H1 (cell line): Measurements from ENCODE around the gene RNU5D-1. TPM values are rescaled to one million over a fixed set of nuclear protein-coding genes. Genes with fewer than 3 reads are reported as not detected.

Experiments used
- CTCF ChIA-PET: fragments of 300-600 bp; sonication (Branson Sonifier 250); formaldehyde crosslinking; loops from one replicate; lab custom pipeline; 2021; ENCODE audit not compliant: partially characterized antibody; lab: Charles Lee
- POLR2A ChIA-PET: fragments of 300-600 bp; sonication (Branson Sonifier 250); formaldehyde crosslinking; loops from one replicate; lab custom pipeline; 2021; ENCODE audit warnings: inconsistent platforms; ENCODE audit not compliant: partially characterized antibody; lab: Charles Lee
- DNase-seq, 2 experiments: peaks; one replicate each; pipeline versions ENCODE4 v3.0.0 to v3.0.0-alpha.2; 2010 to 2022; ENCODE audit warnings: low spot score in 2 of 2, low read depth in 1 of 2, mixed read lengths in 1 of 2
- FAIRE-seq: peaks from 2 replicates; lab custom pipeline; 2011; peaks lifted over from hg19 to GRCh38; lab: Jason Lieb, UNC
- H2AFZ ChIP-seq: 2 replicates; pipeline ENCODE4 v1.8.1; 2012; ENCODE audit warnings: low read length, inconsistent platforms
- H2AK5ac ChIP-seq: 2 replicates; pipeline ENCODE4 v1.6.1; 2013; ENCODE audit warnings: low read depth, low read length
- H2BK120ac ChIP-seq: replicated peaks from 2 replicates; pipeline ENCODE3; 2013; ENCODE audit warnings: low read depth, low read length, inconsistent platforms
- H2BK12ac ChIP-seq: 2 replicates; pipeline ENCODE4 v1.6.1; 2013; ENCODE audit warnings: low read depth, low read length
- H2BK15ac ChIP-seq: 2 replicates; pipeline ENCODE4 v1.6.1; 2013; ENCODE audit warnings: low read length
- H2BK20ac ChIP-seq: 2 replicates; pipeline ENCODE4 v1.6.1; 2013; ENCODE audit warnings: low read length
- H2BK5ac ChIP-seq: 2 replicates; pipeline ENCODE4 v1.6.1; 2013; ENCODE audit warnings: low read depth, low read length
- H3K14ac ChIP-seq: 2 replicates; pipeline ENCODE4 v1.6.1; 2013; ENCODE audit warnings: inconsistent platforms; ENCODE audit not compliant: insufficient read length
- H3K18ac ChIP-seq: 2 replicates; pipeline ENCODE4 v1.6.1; 2013; ENCODE audit warnings: low read length; ENCODE audit errors: extremely low read depth
- H3K23ac ChIP-seq: 2 replicates; pipeline ENCODE4 v1.6.1; 2013; ENCODE audit warnings: inconsistent platforms; ENCODE audit not compliant: insufficient read length
- H3K23me2 ChIP-seq: 2 replicates; pipeline ENCODE4 v1.6.1; 2013; ENCODE audit warnings: low read depth, low read length
- H3K27ac ChIP-seq: 2 replicates; pipeline ENCODE4 v1.6.1; 2011; ENCODE audit warnings: low read depth, low read length, inconsistent platforms
- H3K27me3 ChIP-seq, 4 experiments: replicated peaks in 1 of 4; 1 replicate in 1 of 4; 2 replicates in 3 of 4; pipeline versions ENCODE4 v1.6.1 to v1.8.1; 2011 to 2013; ENCODE audit warnings: low read length in 3 of 4, mild to moderate bottlenecking in 3 of 4, inconsistent platforms in 2 of 4, mixed read lengths in 2 of 4, moderate library complexity in 1 of 4; ENCODE audit not compliant: control insufficient read depth in 3 of 4, insufficient read depth in 3 of 4; ENCODE audit errors: extremely low read depth in 1 of 4
- H3K36me3 ChIP-seq, 4 experiments: 2 replicates each; pipeline versions ENCODE4 v1.6.1 to v1.8.1; 2011 to 2013; ENCODE audit warnings: mild to moderate bottlenecking in 4 of 4, low read length in 3 of 4, moderate library complexity in 2 of 4, control low read depth in 1 of 4, inconsistent platforms in 1 of 4; ENCODE audit not compliant: insufficient read depth in 4 of 4, control insufficient read depth in 2 of 4
- H3K4ac ChIP-seq: replicated peaks from 2 replicates; pipeline ENCODE3; 2013; ENCODE audit warnings: low read length, low read depth, mixed read lengths, inconsistent platforms; ENCODE audit not compliant: insufficient read length
- H3K4me1 ChIP-seq, 4 experiments: replicated peaks in 1 of 4; 1 replicate in 1 of 4; 2 replicates in 3 of 4; pipeline versions ENCODE4 v1.6.1 to v1.8.1; 2011 to 2013; ENCODE audit warnings: low read length in 3 of 4, inconsistent platforms in 2 of 4, mixed read lengths in 1 of 4; ENCODE audit not compliant: insufficient read depth in 4 of 4, control insufficient read depth in 3 of 4
- H3K4me2 ChIP-seq, 2 experiments: 2 replicates each; pipeline versions ENCODE4 v1.6.1 to v1.8.1; 2011 to 2013; ENCODE audit warnings: low read depth in 2 of 2, low read length in 2 of 2, control low read depth in 1 of 2, inconsistent platforms in 1 of 2, mild to moderate bottlenecking in 1 of 2; ENCODE audit not compliant: insufficient read depth in 1 of 2
- H3K4me3 ChIP-seq, 4 experiments: fragments of 200-600, 300-600 bp in 1 of 4; sonication (generic), shearing (Covaris generic), sonication (Bioruptor Twin) in 1 of 4; 2 replicates each; pipeline versions ENCODE4 v1.5.1 to v1.8.1; 2011 to 2016; ENCODE audit warnings: low read length in 4 of 4, low read depth in 3 of 4, control low read depth in 2 of 4, inconsistent platforms in 2 of 4, mild to moderate bottlenecking in 2 of 4, mixed read lengths in 1 of 4, moderate library complexity in 1 of 4; ENCODE audit not compliant: insufficient read depth in 2 of 4; ENCODE audit errors: extremely low read depth in 1 of 4
- H3K56ac ChIP-seq: replicated peaks from 2 replicates; pipeline ENCODE3; 2013; ENCODE audit warnings: low read depth, mild to moderate bottlenecking, mixed read lengths, low read length, inconsistent platforms; ENCODE audit not compliant: insufficient read length
- H3K79me1 ChIP-seq: 2 replicates; pipeline ENCODE4 v1.6.1; 2013; ENCODE audit warnings: low read depth, low read length, control low read depth
- H3K79me2 ChIP-seq, 2 experiments: 2 replicates each; pipeline versions ENCODE4 v1.6.1 to v1.8.1; 2012 to 2013; ENCODE audit warnings: low read length in 2 of 2, mild to moderate bottlenecking in 2 of 2, inconsistent platforms in 1 of 2; ENCODE audit not compliant: insufficient read depth in 2 of 2, control insufficient read depth in 1 of 2
- H3K9ac ChIP-seq, 4 experiments: replicated peaks in 1 of 4; 1 replicate in 1 of 4; 2 replicates in 3 of 4; pipeline versions ENCODE4 v1.6.1 to v1.8.1; 2011 to 2013; ENCODE audit warnings: low read depth in 3 of 4, low read length in 3 of 4, control low read depth in 2 of 4, mild to moderate bottlenecking in 2 of 4, moderate library complexity in 2 of 4, inconsistent platforms in 1 of 4; ENCODE audit errors: extremely low read depth in 1 of 4
- H3K9me3 ChIP-seq, 2 experiments: 2 replicates each; pipeline versions ENCODE4 v1.6.1 to v1.8.1; 2012 to 2013; ENCODE audit warnings: mild to moderate bottlenecking in 2 of 2, moderate library complexity in 2 of 2, control low read depth in 1 of 2, inconsistent platforms in 1 of 2, low read depth in 1 of 2, low read length in 1 of 2, mixed read lengths in 1 of 2; ENCODE audit not compliant: insufficient read depth in 2 of 2
- H4K20me1 ChIP-seq, 2 experiments: replicated peaks in 1 of 2; 2 replicates each; pipeline versions ENCODE3 to v1.8.1; 2011 to 2013; ENCODE audit warnings: inconsistent platforms in 2 of 2, low read length in 2 of 2, mild to moderate bottlenecking in 1 of 2; ENCODE audit not compliant: insufficient read depth in 2 of 2, control insufficient read depth in 1 of 2
- H4K5ac ChIP-seq: 2 replicates; pipeline ENCODE4 v1.6.1; 2013; ENCODE audit warnings: low read length, low read depth, mixed read lengths, inconsistent platforms; ENCODE audit not compliant: insufficient read length
- H4K8ac ChIP-seq: 2 replicates; pipeline ENCODE4 v1.8.0; 2013; ENCODE audit warnings: mild to moderate bottlenecking, moderate library complexity, low read length, inconsistent platforms; ENCODE audit not compliant: insufficient read depth; ENCODE audit errors: extremely low read depth
- H4K91ac ChIP-seq: replicated peaks from 2 replicates; pipeline ENCODE3; 2013; ENCODE audit warnings: low read length, mixed read lengths, inconsistent platforms; ENCODE audit not compliant: insufficient read length
- BRCA1 ChIP-seq: IDR thresholded peaks from 2 replicates; pipeline ENCODE4 v1.6.1; 2012; ENCODE audit warnings: low read depth, low read length, improper control_type of control experiment
- FOSL1 ChIP-seq: IDR thresholded peaks from 2 replicates; pipeline ENCODE4 v1.6.1; 2011; ENCODE audit warnings: mild to moderate bottlenecking, low read depth, low read length, moderate library complexity; ENCODE audit not compliant: insufficient read depth
- MAX ChIP-seq: IDR thresholded peaks from 2 replicates; pipeline ENCODE4 v1.6.1; 2012; ENCODE audit warnings: inconsistent platforms
- TEAD4 ChIP-seq: IDR thresholded peaks from 2 replicates; pipeline ENCODE4 v1.6.1; 2012; ENCODE audit warnings: low read depth, low read length, inconsistent platforms, mixed read lengths
- WGBS, 2 experiments: shearing (Covaris generic) in 1 of 2; methylation state at CpG; one replicate each; pipeline versions ENCODE4 v1.1.6 to v1.1.7; 2013 to 2015; ENCODE audit warnings: low lambda C conversion rate in 2 of 2, mixed read lengths in 2 of 2, inconsistent platforms in 1 of 2, low coverage in 1 of 2, missing lambda C conversion rate in 1 of 2; ENCODE audit not compliant: insufficient replicate concordance in 2 of 2, insufficient coverage in 1 of 2, insufficient read length in 1 of 2; ENCODE audit errors: extremely low coverage in 1 of 2, missing lambda C conversion rate in 1 of 2; 5-methylcytosine and 5-hydroxymethylcytosine counted together
- polyA plus RNA-seq, 7 experiments: library from polyadenylated mRNA; depleted of rRNA in 3 of 7; stranded (reverse) in 5 of 7; unstranded in 2 of 7; fragments of >200 nt in 5 of 7; fragments of 200-250 nt in 2 of 7; gene quantifications; 1 replicate in 5 of 7; 2 replicates in 1 of 7; 4 replicates in 1 of 7; pipeline versions ENCODE4 v1.2.1 to v1.2.3, GENCODE V29; 2011 to 2013; ENCODE audit warnings: missing spikeins in 2 of 7, mixed read lengths in 2 of 7
- total RNA-seq: library from RNA; stranded (reverse); fragmentation: NEBNext Ultra II Directional; extraction: Animal tissue kit (Norgen Biotek cat#: 25700); gene quantifications from 2 replicates; pipeline ENCODE4 v1.2.1, GENCODE V29; 2021

The RNU5D-1 gene
- total and polyA plus RNA-seq, 2 of the 8 experiments (the other 6 are each of a cell fraction or from before 2014, with no cell fraction given): under 0.01 TPM; not detected in 1

GRCh38 chr1:44681905-44682882, 48.8 kb downstream of the RNU5D-1 start:
- H3K4me3 ChIP-seq: peak overlapping the region in 2 of 4 experiments; percentile 18 to 30; a peak in 2 of 8 replicates
- no peaks in the 10 kb centered on the region for H3K27me3 ChIP-seq
- H2AK5ac ChIP-seq: 0 out of 2 replicates have a peak overlapping the region, but pooled peaks have one; percentile 2
- H3K9ac ChIP-seq: no peak overlapping the region
- no peaks in the 10 kb centered on the region for H3K23me2 ChIP-seq
- no peaks in the 10 kb centered on the region for H4K20me1 ChIP-seq
- H2BK12ac ChIP-seq: no peak overlapping the region; the same call in 1 of the 2 replicates
- H2BK15ac ChIP-seq: 0 out of 2 replicates have a peak overlapping the region, but pooled peaks have one; percentile 13
- H2BK20ac ChIP-seq: no peak overlapping the region
- H2BK120ac ChIP-seq: no peak overlapping the region
- no peak overlapping the region for H3K4ac ChIP-seq
- POLR2A ChIA-PET: interaction anchor here (0.5 to 1.8 kb wide), 9 partner anchors 8 to 137 kb away, joined by 3 to 10 read pairs (median 3); partner anchors contain the start of genes ARMH1, RPS8 and TMEM53
- no peak overlapping the region for H3K56ac ChIP-seq
- H4K8ac ChIP-seq: no peak overlapping the region
- H3K23ac ChIP-seq: no peak overlapping the region
- H3K18ac ChIP-seq: 0 out of 2 replicates have a peak overlapping the region, but pooled peaks have one; percentile 44
- peak overlapping the region; percentile 28 for H4K91ac ChIP-seq
- DNase-seq: peak in 1 of 2 experiments; percentile 60
- no peak overlapping the region for H3K14ac ChIP-seq
- peak overlapping the region; percentile 47 to 52; a peak in 3 of 4 replicates for H3K4me2 ChIP-seq
- H2AFZ ChIP-seq: no peak overlapping the region
- no peak for TF ChIP-seq TEAD4
- no peak for TF ChIP-seq FOSL1
- TF ChIP-seq MAX: peak; percentile 17; the same call in 1 of the 2 replicates
- TF ChIP-seq BRCA1: no peak
- peaks cover 1 to 10% (median 9%) of the 10 kb centered on the region in 4 experiments; a peak in 5 of 7 replicates for H3K4me1 ChIP-seq
- H4K5ac ChIP-seq: no peak overlapping the region
- no peaks in the 10 kb centered on the region for H3K79me2 ChIP-seq
- H3K79me1 ChIP-seq: no peaks in the 10 kb centered on the region
- H2BK5ac ChIP-seq: peak overlapping the region; percentile 69
- CTCF ChIA-PET: interaction anchor here (0.7 to 1.5 kb wide), 3 partner anchors 12 to 29 kb away, joined by 3 to 9 read pairs (median 3); no protein-coding TSS in a partner anchor
- no peaks in the 10 kb centered on the region; a peak in 2 of 8 replicates for H3K36me3 ChIP-seq
- 0 out of 2 replicates have a peak overlapping the region, but pooled peaks have one; percentile 6 for H3K27ac ChIP-seq
- peak; percentile 24 for FAIRE-seq
- no peaks in the 10 kb centered on the region for H3K9me3 ChIP-seq
- WGBS, 2 experiments: 75% methylated on average over 14 of the region's 14 CpGs; no CpG with 5 or more reads in 1 of the 2 experiments
